H1 (cell line): Measurements from ENCODE around the gene GRM6. TPM values are rescaled to one million over a fixed set of nuclear protein-coding genes. Genes with fewer than 3 reads are reported as not detected.

ENCODE experiments used
- CTCF ChIA-PET: fragments of 300-600 bp; sonication (Branson Sonifier 250); formaldehyde crosslinking; loops from one replicate; lab custom pipeline; 2021; ENCODE audit not compliant: partially characterized antibody; lab: Charles Lee
- POLR2A ChIA-PET: fragments of 300-600 bp; sonication (Branson Sonifier 250); formaldehyde crosslinking; loops from one replicate; lab custom pipeline; 2021; ENCODE audit warnings: inconsistent platforms; ENCODE audit not compliant: partially characterized antibody; lab: Charles Lee
- DNase-seq, 2 experiments: peaks; one replicate each; pipeline versions ENCODE4 v3.0.0 to v3.0.0-alpha.2; 2010 to 2022; ENCODE audit warnings: low spot score in 2 of 2, low read depth in 1 of 2, mixed read lengths in 1 of 2
- FAIRE-seq: peaks from 2 replicates; lab custom pipeline; 2011; peaks lifted over from hg19 to GRCh38; lab: Jason Lieb, UNC
- H2AFZ ChIP-seq: 2 replicates; pipeline ENCODE4 v1.8.1; 2012; ENCODE audit warnings: low read length, inconsistent platforms
- H2AK5ac ChIP-seq: 2 replicates; pipeline ENCODE4 v1.6.1; 2013; ENCODE audit warnings: low read depth, low read length
- H2BK120ac ChIP-seq: replicated peaks from 2 replicates; pipeline ENCODE3; 2013; ENCODE audit warnings: low read depth, low read length, inconsistent platforms
- H2BK12ac ChIP-seq: 2 replicates; pipeline ENCODE4 v1.6.1; 2013; ENCODE audit warnings: low read depth, low read length
- H2BK15ac ChIP-seq: 2 replicates; pipeline ENCODE4 v1.6.1; 2013; ENCODE audit warnings: low read length
- H2BK20ac ChIP-seq: 2 replicates; pipeline ENCODE4 v1.6.1; 2013; ENCODE audit warnings: low read length
- H2BK5ac ChIP-seq: 2 replicates; pipeline ENCODE4 v1.6.1; 2013; ENCODE audit warnings: low read depth, low read length
- H3K14ac ChIP-seq: 2 replicates; pipeline ENCODE4 v1.6.1; 2013; ENCODE audit warnings: inconsistent platforms; ENCODE audit not compliant: insufficient read length
- H3K18ac ChIP-seq: 2 replicates; pipeline ENCODE4 v1.6.1; 2013; ENCODE audit warnings: low read length; ENCODE audit errors: extremely low read depth
- H3K23ac ChIP-seq: 2 replicates; pipeline ENCODE4 v1.6.1; 2013; ENCODE audit warnings: inconsistent platforms; ENCODE audit not compliant: insufficient read length
- H3K23me2 ChIP-seq: 2 replicates; pipeline ENCODE4 v1.6.1; 2013; ENCODE audit warnings: low read depth, low read length
- H3K27ac ChIP-seq: 2 replicates; pipeline ENCODE4 v1.6.1; 2011; ENCODE audit warnings: low read depth, low read length, inconsistent platforms
- H3K27me3 ChIP-seq, 4 experiments: replicated peaks in 1 of 4; 1 replicate in 1 of 4; 2 replicates in 3 of 4; pipeline versions ENCODE4 v1.6.1 to v1.8.1; 2011 to 2013; ENCODE audit warnings: low read length in 3 of 4, mild to moderate bottlenecking in 3 of 4, inconsistent platforms in 2 of 4, mixed read lengths in 2 of 4, moderate library complexity in 1 of 4; ENCODE audit not compliant: control insufficient read depth in 3 of 4, insufficient read depth in 3 of 4; ENCODE audit errors: extremely low read depth in 1 of 4
- H3K36me3 ChIP-seq, 4 experiments: 2 replicates each; pipeline versions ENCODE4 v1.6.1 to v1.8.1; 2011 to 2013; ENCODE audit warnings: mild to moderate bottlenecking in 4 of 4, low read length in 3 of 4, moderate library complexity in 2 of 4, control low read depth in 1 of 4, inconsistent platforms in 1 of 4; ENCODE audit not compliant: insufficient read depth in 4 of 4, control insufficient read depth in 2 of 4
- H3K4ac ChIP-seq: replicated peaks from 2 replicates; pipeline ENCODE3; 2013; ENCODE audit warnings: low read length, low read depth, mixed read lengths, inconsistent platforms; ENCODE audit not compliant: insufficient read length
- H3K4me1 ChIP-seq, 4 experiments: replicated peaks in 1 of 4; 1 replicate in 1 of 4; 2 replicates in 3 of 4; pipeline versions ENCODE4 v1.6.1 to v1.8.1; 2011 to 2013; ENCODE audit warnings: low read length in 3 of 4, inconsistent platforms in 2 of 4, mixed read lengths in 1 of 4; ENCODE audit not compliant: insufficient read depth in 4 of 4, control insufficient read depth in 3 of 4
- H3K4me2 ChIP-seq, 2 experiments: 2 replicates each; pipeline versions ENCODE4 v1.6.1 to v1.8.1; 2011 to 2013; ENCODE audit warnings: low read depth in 2 of 2, low read length in 2 of 2, control low read depth in 1 of 2, inconsistent platforms in 1 of 2, mild to moderate bottlenecking in 1 of 2; ENCODE audit not compliant: insufficient read depth in 1 of 2
- H3K4me3 ChIP-seq, 4 experiments: fragments of 200-600, 300-600 bp in 1 of 4; sonication (generic), shearing (Covaris generic), sonication (Bioruptor Twin) in 1 of 4; 2 replicates each; pipeline versions ENCODE4 v1.5.1 to v1.8.1; 2011 to 2016; ENCODE audit warnings: low read length in 4 of 4, low read depth in 3 of 4, control low read depth in 2 of 4, inconsistent platforms in 2 of 4, mild to moderate bottlenecking in 2 of 4, mixed read lengths in 1 of 4, moderate library complexity in 1 of 4; ENCODE audit not compliant: insufficient read depth in 2 of 4; ENCODE audit errors: extremely low read depth in 1 of 4
- H3K56ac ChIP-seq: replicated peaks from 2 replicates; pipeline ENCODE3; 2013; ENCODE audit warnings: low read depth, mild to moderate bottlenecking, mixed read lengths, low read length, inconsistent platforms; ENCODE audit not compliant: insufficient read length
- H3K79me1 ChIP-seq: 2 replicates; pipeline ENCODE4 v1.6.1; 2013; ENCODE audit warnings: low read depth, low read length, control low read depth
- H3K79me2 ChIP-seq, 2 experiments: 2 replicates each; pipeline versions ENCODE4 v1.6.1 to v1.8.1; 2012 to 2013; ENCODE audit warnings: low read length in 2 of 2, mild to moderate bottlenecking in 2 of 2, inconsistent platforms in 1 of 2; ENCODE audit not compliant: insufficient read depth in 2 of 2, control insufficient read depth in 1 of 2
- H3K9ac ChIP-seq, 4 experiments: replicated peaks in 1 of 4; 1 replicate in 1 of 4; 2 replicates in 3 of 4; pipeline versions ENCODE4 v1.6.1 to v1.8.1; 2011 to 2013; ENCODE audit warnings: low read depth in 3 of 4, low read length in 3 of 4, control low read depth in 2 of 4, mild to moderate bottlenecking in 2 of 4, moderate library complexity in 2 of 4, inconsistent platforms in 1 of 4; ENCODE audit errors: extremely low read depth in 1 of 4
- H3K9me3 ChIP-seq, 2 experiments: 2 replicates each; pipeline versions ENCODE4 v1.6.1 to v1.8.1; 2012 to 2013; ENCODE audit warnings: mild to moderate bottlenecking in 2 of 2, moderate library complexity in 2 of 2, control low read depth in 1 of 2, inconsistent platforms in 1 of 2, low read depth in 1 of 2, low read length in 1 of 2, mixed read lengths in 1 of 2; ENCODE audit not compliant: insufficient read depth in 2 of 2
- H4K20me1 ChIP-seq, 2 experiments: replicated peaks in 1 of 2; 2 replicates each; pipeline versions ENCODE3 to v1.8.1; 2011 to 2013; ENCODE audit warnings: inconsistent platforms in 2 of 2, low read length in 2 of 2, mild to moderate bottlenecking in 1 of 2; ENCODE audit not compliant: insufficient read depth in 2 of 2, control insufficient read depth in 1 of 2
- H4K5ac ChIP-seq: 2 replicates; pipeline ENCODE4 v1.6.1; 2013; ENCODE audit warnings: low read length, low read depth, mixed read lengths, inconsistent platforms; ENCODE audit not compliant: insufficient read length
- H4K8ac ChIP-seq: 2 replicates; pipeline ENCODE4 v1.8.0; 2013; ENCODE audit warnings: mild to moderate bottlenecking, moderate library complexity, low read length, inconsistent platforms; ENCODE audit not compliant: insufficient read depth; ENCODE audit errors: extremely low read depth
- H4K91ac ChIP-seq: replicated peaks from 2 replicates; pipeline ENCODE3; 2013; ENCODE audit warnings: low read length, mixed read lengths, inconsistent platforms; ENCODE audit not compliant: insufficient read length
- KDM4A ChIP-seq: IDR thresholded peaks from one replicate; pipeline ENCODE4 v1.7.1; 2012; ENCODE audit warnings: low read depth, mild to moderate bottlenecking, moderate library complexity, low read length, inconsistent platforms; ENCODE audit not compliant: severe bottlenecking
- NANOG ChIP-seq: IDR thresholded peaks from 2 replicates; pipeline ENCODE4 v1.6.1; 2011; ENCODE audit warnings: low read length, low read depth, mild to moderate bottlenecking, inconsistent platforms; ENCODE audit not compliant: insufficient read depth, poor library complexity, severe bottlenecking
- NRF1 ChIP-seq: IDR thresholded peaks from 2 replicates; pipeline ENCODE4 v1.6.1; 2011; ENCODE audit warnings: mild to moderate bottlenecking, low read depth, low read length, improper control_type of control experiment
- TAF1 ChIP-seq: IDR thresholded peaks from 2 replicates; pipeline ENCODE4 v1.6.1; 2011; ENCODE audit warnings: mild to moderate bottlenecking, low read depth, low read length
- USF2 ChIP-seq: IDR thresholded peaks from 2 replicates; pipeline ENCODE4 v1.6.1; 2011; ENCODE audit warnings: low read length, improper control_type of control experiment
- WGBS, 2 experiments: shearing (Covaris generic) in 1 of 2; methylation state at CpG; one replicate each; pipeline versions ENCODE4 v1.1.6 to v1.1.7; 2013 to 2015; ENCODE audit warnings: low lambda C conversion rate in 2 of 2, mixed read lengths in 2 of 2, inconsistent platforms in 1 of 2, low coverage in 1 of 2, missing lambda C conversion rate in 1 of 2; ENCODE audit not compliant: insufficient replicate concordance in 2 of 2, insufficient coverage in 1 of 2, insufficient read length in 1 of 2; ENCODE audit errors: extremely low coverage in 1 of 2, missing lambda C conversion rate in 1 of 2; 5-methylcytosine and 5-hydroxymethylcytosine counted together
- polyA plus RNA-seq, 7 experiments: library from polyadenylated mRNA; depleted of rRNA in 3 of 7; stranded (reverse) in 5 of 7; unstranded in 2 of 7; fragments of >200 nt in 5 of 7; fragments of 200-250 nt in 2 of 7; gene quantifications; 1 replicate in 5 of 7; 2 replicates in 1 of 7; 4 replicates in 1 of 7; pipeline versions ENCODE4 v1.2.1 to v1.2.3, GENCODE V29; 2011 to 2013; ENCODE audit warnings: missing spikeins in 2 of 7, mixed read lengths in 2 of 7
- total RNA-seq: library from RNA; stranded (reverse); fragmentation: NEBNext Ultra II Directional; extraction: Animal tissue kit (Norgen Biotek cat#: 25700); gene quantifications from 2 replicates; pipeline ENCODE4 v1.2.1, GENCODE V29; 2021

GRM6 gene
- total and polyA plus RNA-seq, 2 of the 8 experiments (the other 6 are each of a cell fraction or from before 2014, with no cell fraction given): not detected

- H2BK12ac ChIP-seq: no peak within 1 kb of the TSS
- H3K9ac ChIP-seq: peak within 1 kb of the TSS in 3 of 4 experiments; percentile 29 to 76 (median 53); a peak in 5 of 7 replicates
- ChIA-PET POLR2A (interaction anchor here (0.5 to 1.8 kb wide), 4 partner anchors 28 to 173 kb away, joined by 3 to 5 read pairs (median 4); partner anchors contain the start of gene ZFP2), CTCF (no interaction called here)
- H4K5ac ChIP-seq: peak within 1 kb of the TSS; percentile 57
- WGBS, 2 experiments: 54% methylated on average over 58 of the region's 69 CpGs; no CpG with 5 or more reads in 1 of the 2 experiments
- H2AFZ ChIP-seq: no peak within 1 kb of the TSS; the same call in 1 of the 2 replicates
- H3K4me1 ChIP-seq: no peaks in the 10 kb centered on the region; a peak in 1 of 7 replicates
- DNase-seq (peak; percentile 48 to 69), FAIRE-seq (no peak)
- H3K56ac ChIP-seq: no peak within 1 kb of the TSS
- H3K27me3 ChIP-seq: no peaks in the 10 kb centered on the region; a peak in 2 of 7 replicates
- peak within 1 kb of the TSS; percentile 91 for H4K8ac ChIP-seq
- no peak within 1 kb of the TSS for H3K23ac ChIP-seq
- H3K27ac ChIP-seq: no peak within 1 kb of the TSS
- H3K4me3 ChIP-seq: peak within 1 kb of the TSS; percentile 47 to 93 (median 55)
- H2BK5ac ChIP-seq: no peak within 1 kb of the TSS; the same call in 1 of the 2 replicates
- H2BK15ac ChIP-seq: no peak within 1 kb of the TSS
- H3K4ac ChIP-seq: no peak within 1 kb of the TSS
- no peaks in the 10 kb centered on the region; the same call in 1 of the 2 replicates for H3K79me1 ChIP-seq
- peaks cover 6% of the 10 kb centered on the region; the same call in 1 of the 2 replicates for H3K23me2 ChIP-seq
- H2BK20ac ChIP-seq: no peak within 1 kb of the TSS
- H3K9me3 ChIP-seq: peaks cover 82 to 92% of the 10 kb centered on the region in 2 experiments
- H3K18ac ChIP-seq: no peak within 1 kb of the TSS
- no peak within 1 kb of the TSS for H2BK120ac ChIP-seq
- H3K79me2 ChIP-seq: no peaks in the 10 kb centered on the region
- peaks cover 0 to 6% (median 0%) of the 10 kb centered on the region in 4 experiments; a peak in 2 of 8 replicates for H3K36me3 ChIP-seq
- H3K14ac ChIP-seq: no peak within 1 kb of the TSS
- H2AK5ac ChIP-seq: no peak within 1 kb of the TSS
- no peak within 1 kb of the TSS for H4K91ac ChIP-seq
- no peaks in the 10 kb centered on the region for H4K20me1 ChIP-seq
- peak within 1 kb of the TSS; percentile 63 to 90 for H3K4me2 ChIP-seq
- TF ChIP-seq TAF1 (0 out of 2 replicates have a peak, but pooled peaks have one; percentile 29), NRF1 (peak; percentile 17; the same call in 1 of the 2 replicates), NANOG (no peak), KDM4A (peak; percentile 59), USF2 (no peak)
These were observed 54.4 kb downstream of the GRM6 start, which contains the start of gene ZNF454 for GRCh38 chr5:178940569-178941360. Gene ZNF454, plus strand, starts transcription at chr5:178941198. Its CDS starts 1,594 bp downstream, at chr5:178942792.
